Endothelial cell of umbilical vein (primary cell): ENCODE measurements around the gene TENT4B. TPM values are rescaled to one million over a fixed set of nuclear protein-coding genes. Genes with fewer than 3 reads are reported as not detected.

Experiments
- BruUV-seq: library from RNA; stranded (reverse); fragments of 400-500 nt; replicated peaks from 2 replicates; lab custom pipeline; 2021; lab: Mats Ljungman, UMichigan
- CTCF ChIA-PET: fragments of 300-600, 350-600 bp; sonication (Branson Sonifier 250); formaldehyde crosslinking; loops from one replicate; lab custom pipeline; 2021; ENCODE audit warnings: antibody characterized with exemption, inconsistent platforms; lab: Charles Lee
- POLR2A ChIA-PET: fragments of 300-600, 350-600 bp; sonication (Branson Sonifier 250); formaldehyde crosslinking; loops from one replicate; lab custom pipeline; 2021; ENCODE audit warnings: antibody characterized with exemption, inconsistent platforms; lab: Charles Lee
- DNase-seq: peaks from one replicate; pipeline ENCODE4 v3.0.0-alpha.2; 2011; ENCODE audit warnings: low read depth, low spot score
- FAIRE-seq: peaks from 2 replicates; lab custom pipeline; 2011; peaks lifted over from hg19 to GRCh38; lab: Jason Lieb, UNC
- H2AFZ ChIP-seq: 2 replicates; pipeline ENCODE4 v1.6.0; 2012; ENCODE audit warnings: low read depth, low read length, control low read depth, inconsistent platforms
- H3K27ac ChIP-seq: 2 replicates; pipeline ENCODE4 v1.5.1; 2011; ENCODE audit warnings: low read depth, mild to moderate bottlenecking, control low read depth, low read length, moderate library complexity; ENCODE audit not compliant: insufficient read depth
- H3K27me3 ChIP-seq, 2 experiments: 2 replicates each; pipeline versions ENCODE4 v1.6.0 to v1.6.1; 2011; ENCODE audit warnings: low read length in 2 of 2, mixed read lengths in 1 of 2; ENCODE audit not compliant: control insufficient read depth in 2 of 2, insufficient read depth in 2 of 2
- H3K36me3 ChIP-seq, 2 experiments: 2 replicates in 1 of 2; 3 replicates in 1 of 2; pipeline ENCODE4 v1.5.1; 2011; ENCODE audit warnings: low read length in 2 of 2, mild to moderate bottlenecking in 1 of 2, moderate library complexity in 1 of 2; ENCODE audit not compliant: control insufficient read depth in 2 of 2, insufficient read depth in 2 of 2; ENCODE audit errors: extremely low read depth in 1 of 2
- H3K4me1 ChIP-seq: 3 replicates; pipeline ENCODE4 v1.5.1; 2011; ENCODE audit warnings: mild to moderate bottlenecking, low read length; ENCODE audit not compliant: control insufficient read depth, insufficient read depth; ENCODE audit errors: extremely low read depth
- H3K4me2 ChIP-seq: 2 replicates; pipeline ENCODE4 v1.6.1; 2011; ENCODE audit warnings: low read length, control low read depth, mixed read lengths; ENCODE audit not compliant: insufficient read depth
- H3K4me3 ChIP-seq, 3 experiments: fragments of 200-600 bp in 1 of 3; sonication (generic), shearing (Covaris generic) in 1 of 3; replicated peaks in 1 of 3; 2 replicates each; pipeline ENCODE4 v1.5.1; 2011 to 2016; ENCODE audit warnings: control low read depth in 3 of 3, low read length in 3 of 3, mild to moderate bottlenecking in 2 of 3, inconsistent platforms in 1 of 3, low read depth in 1 of 3, moderate library complexity in 1 of 3; ENCODE audit not compliant: insufficient read depth in 1 of 3
- H3K79me2 ChIP-seq: 2 replicates; pipeline ENCODE4 v1.6.0; 2012; ENCODE audit warnings: low read length, inconsistent platforms; ENCODE audit not compliant: control insufficient read depth, insufficient read depth
- H3K9ac ChIP-seq: replicated peaks from 2 replicates; pipeline ENCODE3; 2011; ENCODE audit warnings: low read length, control low read depth; ENCODE audit not compliant: insufficient read depth; ENCODE audit errors: extremely low read depth
- H3K9me1 ChIP-seq: replicated peaks from 3 replicates; pipeline ENCODE4 v1.6.0; 2011; ENCODE audit warnings: mild to moderate bottlenecking, low read length; ENCODE audit not compliant: control insufficient read depth, insufficient read depth; ENCODE audit errors: extremely low read depth
- H3K9me3 ChIP-seq: replicated peaks from 2 replicates; pipeline ENCODE4 v1.5.1; 2012; ENCODE audit warnings: low read length, inconsistent platforms; ENCODE audit not compliant: control insufficient read depth, insufficient read depth
- H4K20me1 ChIP-seq: replicated peaks from 2 replicates; pipeline ENCODE3; 2011; ENCODE audit warnings: mild to moderate bottlenecking, low read length; ENCODE audit not compliant: control insufficient read depth, insufficient read depth; ENCODE audit errors: extremely low read depth
- CTCF ChIP-seq, 2 donors: IDR thresholded peaks; 1 replicate in 1 of 2; 2 replicates in 1 of 2; pipeline ENCODE4 v1.5.1; 2011; ENCODE audit warnings: low read length in 2 of 2, mild to moderate bottlenecking in 2 of 2, moderate library complexity in 2 of 2, control low read depth in 1 of 2, inconsistent platforms in 1 of 2, low read depth in 1 of 2; ENCODE audit not compliant: insufficient read depth in 1 of 2; ENCODE audit errors: extremely low read depth in 1 of 2
- EZH2 ChIP-seq: IDR thresholded peaks from 2 replicates; pipeline ENCODE4 v1.6.1; 2012; ENCODE audit warnings: borderline replicate concordance, low read depth, mild to moderate bottlenecking, moderate library complexity, low read length, inconsistent platforms; ENCODE audit not compliant: severe bottlenecking
- FOS ChIP-seq: IDR thresholded peaks from 2 replicates; pipeline ENCODE4 v1.6.1; 2011; ENCODE audit warnings: mild to moderate bottlenecking, low read length, moderate library complexity, borderline replicate concordance; ENCODE audit not compliant: insufficient read depth
- GATA2 ChIP-seq: IDR thresholded peaks from 2 replicates; pipeline ENCODE4 v1.7.0; 2011; ENCODE audit warnings: low read depth, mild to moderate bottlenecking, moderate library complexity, mixed read lengths, low read length; ENCODE audit not compliant: insufficient read length, insufficient read depth
- JUN ChIP-seq: IDR thresholded peaks from 2 replicates; pipeline ENCODE4 v1.6.1; 2011; ENCODE audit warnings: borderline replicate concordance, low read depth; ENCODE audit not compliant: insufficient read length, insufficient read depth
- MYC ChIP-seq: IDR thresholded peaks from one replicate; pipeline ENCODE4 v1.6.1; 2011; ENCODE audit warnings: mild to moderate bottlenecking, low read depth, low read length
- POLR2A ChIP-seq: IDR thresholded peaks from 2 replicates; pipeline ENCODE4 v1.6.1; 2012; ENCODE audit warnings: low read depth, mild to moderate bottlenecking, control low read depth, low read length
- POLR2AphosphoS5 ChIP-seq: IDR thresholded peaks from 2 replicates; pipeline ENCODE4 v1.6.1; 2012; ENCODE audit warnings: low read depth, mild to moderate bottlenecking, control low read depth, low read length, moderate library complexity; ENCODE audit not compliant: insufficient read depth
- dilution Hi-C: fragments of 300-500 bp; cut with MboI; formaldehyde crosslinking; loops from one replicate; pipeline ENCODE4 v1.15.0; 2019; ENCODE audit warnings: low sequenced_read_pairs; ENCODE audit not compliant: extremely low pct_ligation_motif_present
- intact Hi-C: fragments of 100-400 bp; cut with micrococcal nuclease; formaldehyde crosslinking; loops from one replicate; pipeline ENCODE4 v1.10.0; 2022
- polyA plus RNA-seq, 4 experiments: library from polyadenylated mRNA; depleted of rRNA in 3 of 4; stranded (reverse) in 3 of 4; unstranded in 1 of 4; fragments of >200 nt; gene quantifications; 2 replicates each; pipeline versions ENCODE4 v1.2.1 to v1.2.3, GENCODE V29; 2011 to 2012; ENCODE audit warnings: missing spikeins in 1 of 4
- total RNA-seq: library from RNA; stranded (reverse); gene quantifications from 2 replicates; pipeline ENCODE4 v1.2.3, GENCODE V29; 2021
- TF ChIP-seq, protein P1 (sequence below): IDR thresholded peaks from 2 replicates; pipeline ENCODE4 v1.6.1; 2011; ENCODE audit not compliant: insufficient read depth, insufficient read length

The TENT4B gene
- total and polyA plus RNA-seq, 2 donors (not counting 3 experiments of a cell fraction or from before 2014, with no cell fraction given) = 4.2 to 13.1 TPM

DNA sequence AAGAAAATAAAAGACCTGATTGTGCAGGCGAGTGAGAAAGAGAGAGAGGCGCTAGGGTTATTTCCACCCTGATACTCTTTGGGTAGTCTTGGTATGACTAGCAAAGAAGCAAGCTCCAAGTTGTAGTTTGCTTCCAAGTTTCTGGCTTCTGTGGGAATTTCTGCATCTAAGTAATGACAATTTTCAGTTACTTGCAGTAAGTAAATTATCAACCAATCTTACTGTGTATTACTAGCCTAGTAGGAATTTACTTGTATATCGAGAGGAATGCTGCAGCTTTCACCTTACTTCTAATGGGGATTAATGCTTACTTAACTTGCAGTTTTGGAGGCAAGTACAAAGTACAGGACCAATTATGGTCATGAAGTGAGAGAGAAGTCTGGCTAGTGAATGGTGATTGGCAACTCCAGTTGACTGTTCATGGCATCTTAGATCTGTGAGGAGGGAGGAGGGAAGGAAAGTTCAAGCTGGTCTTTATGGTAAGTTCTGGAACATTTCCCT, 31.9 kb downstream of the TENT4B start:
- Histone ChIP-seq H3K9ac (no peak overlapping the region), H3K79me2 (peaks cover 50% of the 10 kb centered on the region), H3K27me3 (no peaks in the 10 kb centered on the region), H2AFZ (no peak overlapping the region), H3K4me3 (no peak overlapping the region), H3K36me3 (no peaks in the 10 kb centered on the region), H3K9me3 (no peaks in the 10 kb centered on the region), H3K27ac (no peak overlapping the region), H4K20me1 (no peaks in the 10 kb centered on the region), H3K4me1 (peaks cover 16% of the 10 kb centered on the region), H3K4me2 (peak overlapping the region; percentile 8), H3K9me1 (no peaks in the 10 kb centered on the region)
- TF ChIP-seq JUN = no peak
- TF ChIP-seq GATA2 = no peak
- TF ChIP-seq POLR2AphosphoS5 = no peak
- no peak for TF ChIP-seq POLR2A
- no peak for TF ChIP-seq CTCF (IDR thresholded peaks at IDR 0.05; ENCODE audit: extremely low read depth in 1 of 2, insufficient read depth in 1 of 2, low read depth in 1 of 2, low read length in 2 of 2)
- no peak for TF ChIP-seq EZH2
- TF ChIP-seq, protein P1, sequence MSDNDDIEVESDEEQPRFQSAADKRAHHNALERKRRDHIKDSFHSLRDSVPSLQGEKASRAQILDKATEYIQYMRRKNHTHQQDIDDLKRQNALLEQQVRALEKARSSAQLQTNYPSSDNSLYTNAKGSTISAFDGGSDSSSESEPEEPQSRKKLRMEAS = no peak
- TF ChIP-seq MYC = no peak
- no peak for TF ChIP-seq FOS
- dilution Hi-C loops = no loop called here
- intact Hi-C loops = no loop called here
- DNase-seq = peak; percentile 60
- peak; percentile 26 for FAIRE-seq
- ChIA-PET CTCF (interaction anchor here (0.6 to 2.8 kb wide), 9 partner anchors 10 to 160 kb away, joined by 3 to 32 read pairs (median 4); partner anchors contain the start of gene CNEP1R1), POLR2A (interaction anchor here (0.6 kb wide), 1 partner anchor 21 kb away, joined by 7 read pairs; no protein-coding TSS in a partner anchor)
- no TSS peak for BruUV-seq
